Measurements from ENCODE around the gene PVALEF. TPM values are rescaled to one million over a fixed set of nuclear protein-coding genes. Genes with fewer than 3 reads are reported as not detected.

Gene PVALEF
- total RNA-seq, 4 donors from 2014 or later, result not detected

GRCh38 chr17:81132770-81133723, 32.3 kb upstream of the PVALEF start:
- ATAC-seq (ENCODE audit: low FRiP score) (no peak), DNase-seq (ENCODE audit: low spot score) (no peak)
- TF ChIP-seq CTCF (IDR thresholded peaks at IDR 0.05), result no peak

- no peak for ATAC-seq (ENCODE audit: low FRiP score)
- no peak for TF ChIP-seq CTCF (IDR thresholded peaks at IDR 0.05)
- no peak for DNase-seq (ENCODE audit: low spot score)
Observed at GRCh38 chr17:81134064-81134781, 31.1 kb upstream of the PVALEF start.

GRCh38 chr17:81135505-81136278, 29.6 kb upstream of the PVALEF start:
- DNase-seq (ENCODE audit: low spot score) (no peak), ATAC-seq (ENCODE audit: low FRiP score) (no peak)
- no peak for TF ChIP-seq CTCF (IDR thresholded peaks at IDR 0.05)

GRCh38 chr17:81136366-81136765, 28.9 kb upstream of the PVALEF start:
- no peak for TF ChIP-seq CTCF (IDR thresholded peaks at IDR 0.05)
- DNase-seq (ENCODE audit: low spot score), result no peak
- no peak for ATAC-seq (ENCODE audit: low FRiP score)

- no peak for TF ChIP-seq CTCF (IDR thresholded peaks at IDR 0.05)
- no peak for ATAC-seq (ENCODE audit: low FRiP score)
- DNase-seq (ENCODE audit: low spot score), result no peak
Observed at GRCh38 chr17:81137248-81137647, 28.1 kb upstream of the PVALEF start.

GRCh38 chr17:81138083-81138482, 27.2 kb upstream of the PVALEF start:
- DNase-seq (ENCODE audit: low spot score), result no peak
- no peak for TF ChIP-seq CTCF (IDR thresholded peaks at IDR 0.05)
- ATAC-seq (ENCODE audit: low FRiP score), result no peak
